Sigmoid colon (tissue), 7 donors: ENCODE measurements around the gene TARBP2. TPM values are rescaled to one million over a fixed set of nuclear protein-coding genes. Genes with fewer than 3 reads are reported as not detected.
"Not testable (repeated sequence)": the region's sequence is repeated elsewhere in the genome, so short reads cannot be mapped to it uniquely, and the experiment has no call there.

Source experiments
- DNase-seq: peaks from one replicate; pipeline ENCODE4 v3.0.0-alpha.2; 2019
- H3K27ac ChIP-seq, 4 donors: fragments of 200-600 bp; sonication (generic); one replicate each; pipeline ENCODE4 v1.5.1; 2016 to 2019; ENCODE audit warnings: mild to moderate bottlenecking in 1 of 4
- H3K27me3 ChIP-seq, 3 donors: fragments of 200-600 bp; sonication (generic); one replicate each; pipeline ENCODE4 v1.5.1; 2019; ENCODE audit warnings: mild to moderate bottlenecking in 1 of 3
- H3K36me3 ChIP-seq, 4 donors: fragments of 200-600 bp; sonication (generic); one replicate each; pipeline ENCODE4 v1.5.1; 2016 to 2019
- H3K4me1 ChIP-seq, 4 donors: fragments of 200-600 bp; sonication (generic); one replicate each; pipeline ENCODE4 v1.5.1; 2017 to 2019
- H3K4me3 ChIP-seq, 4 donors: fragments of 200-600 bp; sonication (generic); one replicate each; pipeline ENCODE4 v1.5.1; 2017 to 2019; ENCODE audit warnings: mild to moderate bottlenecking in 2 of 4, moderate library complexity in 1 of 4
- H3K9me3 ChIP-seq, 4 donors: fragments of 200-600 bp in 3 of 4; sonication (generic) in 3 of 4; one replicate each; pipeline versions ENCODE4 v1.5.1 to v1.6.1; 2013 to 2019
- EP300 ChIP-seq, 4 donors: sonication (generic); formaldehyde crosslinking; IDR thresholded peaks; one replicate each; pipeline ENCODE4 v1.6.1; 2017; ENCODE audit warnings: antibody characterized with exemption in 4 of 4
- POLR2A ChIP-seq, 2 donors: fragments of 450-650 bp; IDR thresholded peaks; one replicate each; pipeline ENCODE4 v1.6.1; 2016; ENCODE audit warnings: antibody characterized with exemption in 2 of 2, mild to moderate bottlenecking in 2 of 2, moderate library complexity in 2 of 2
- POLR2AphosphoS5 ChIP-seq, 4 donors: sonication (generic); formaldehyde crosslinking; IDR thresholded peaks; one replicate each; pipeline ENCODE4 v1.6.1; 2017; ENCODE audit warnings: antibody characterized with exemption in 4 of 4
- WGBS, 2 donors: extraction: QIAGEN DNeasy Blood & Tissue Kit; methylation state at CpG; one replicate each; pipeline ENCODE4 v1.1.7; 2013; 5-methylcytosine and 5-hydroxymethylcytosine counted together
- intact Hi-C: fragments of 100-400 bp; cut with DNase I; formaldehyde crosslinking; loops from one replicate; pipeline ENCODE4 v1.15.1; 2023
- polyA plus RNA-seq, 3 donors: library from polyadenylated mRNA; stranded (reverse); fragments of 200-250 nt; gene quantifications; one replicate each; pipeline ENCODE4 v1.2.3, GENCODE V29; 2013
- total RNA-seq, 4 donors: library from RNA; depleted of rRNA; stranded (reverse); fragments of >200 nt; gene quantifications; one replicate each; pipeline ENCODE4 v1.1.0, GENCODE V29; 2016
- TF ChIP-seq, protein P1 (sequence below), 4 experiments: fragments of 450-650 bp in 3 of 4; fragments of 200-600 bp in 1 of 4; IDR thresholded peaks; one replicate each; pipeline ENCODE4 v1.5.1; 2016 to 2019; ENCODE audit warnings: antibody characterized with exemption in 4 of 4, mild to moderate bottlenecking in 3 of 4, moderate library complexity in 2 of 4
- donor health status: healthy with polysubstance abuse.
- donor health status: Bipolar disorder and iron deficiency.
- donor health status: healthy.

The TARBP2 gene
- total and polyA plus RNA-seq, 7 donors, result 16.1 to 29.9 (median 19.7) TPM

DNA sequence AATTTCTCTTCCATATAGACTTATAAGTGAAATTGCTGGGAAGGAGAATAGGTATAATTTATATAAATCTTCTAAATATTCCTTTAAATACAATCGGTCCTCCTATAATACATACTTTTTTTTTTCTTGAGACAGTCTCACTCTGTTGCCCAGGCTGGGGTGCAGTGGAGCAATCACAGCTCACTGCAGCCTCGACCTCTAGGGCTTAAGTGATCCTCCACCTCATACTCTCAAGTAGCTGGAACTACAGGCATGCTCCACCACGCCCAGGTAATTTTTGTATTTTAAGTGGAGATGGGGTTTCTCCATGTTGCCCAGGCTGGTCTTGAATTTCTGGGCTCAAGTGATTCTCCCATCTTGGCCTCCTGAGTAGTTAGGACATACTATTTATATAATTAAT, 35.9 kb downstream of the TARBP2 start:
- TF ChIP-seq POLR2A (IDR thresholded peaks at IDR 0.05), result no peak
- no peak for TF ChIP-seq POLR2AphosphoS5 (IDR thresholded peaks at IDR 0.05)
- no peak for TF ChIP-seq EP300 (IDR thresholded peaks at IDR 0.05)
- TF ChIP-seq, protein P1, sequence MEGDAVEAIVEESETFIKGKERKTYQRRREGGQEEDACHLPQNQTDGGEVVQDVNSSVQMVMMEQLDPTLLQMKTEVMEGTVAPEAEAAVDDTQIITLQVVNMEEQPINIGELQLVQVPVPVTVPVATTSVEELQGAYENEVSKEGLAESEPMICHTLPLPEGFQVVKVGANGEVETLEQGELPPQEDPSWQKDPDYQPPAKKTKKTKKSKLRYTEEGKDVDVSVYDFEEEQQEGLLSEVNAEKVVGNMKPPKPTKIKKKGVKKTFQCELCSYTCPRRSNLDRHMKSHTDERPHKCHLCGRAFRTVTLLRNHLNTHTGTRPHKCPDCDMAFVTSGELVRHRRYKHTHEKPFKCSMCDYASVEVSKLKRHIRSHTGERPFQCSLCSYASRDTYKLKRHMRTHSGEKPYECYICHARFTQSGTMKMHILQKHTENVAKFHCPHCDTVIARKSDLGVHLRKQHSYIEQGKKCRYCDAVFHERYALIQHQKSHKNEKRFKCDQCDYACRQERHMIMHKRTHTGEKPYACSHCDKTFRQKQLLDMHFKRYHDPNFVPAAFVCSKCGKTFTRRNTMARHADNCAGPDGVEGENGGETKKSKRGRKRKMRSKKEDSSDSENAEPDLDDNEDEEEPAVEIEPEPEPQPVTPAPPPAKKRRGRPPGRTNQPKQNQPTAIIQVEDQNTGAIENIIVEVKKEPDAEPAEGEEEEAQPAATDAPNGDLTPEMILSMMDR (IDR thresholded peaks at IDR 0.05), result no peak
- no peak for DNase-seq
- Histone ChIP-seq H3K36me3 (peaks cover 35 to 90% (median 52%) of the 10 kb centered on the region in 4 donors), H3K27me3 (no peaks in the 10 kb centered on the region), H3K27ac (peak overlapping the region in 1 of 4 donors; percentile 76), H3K9me3 (no peaks in the 10 kb centered on the region), H3K4me3 (no peak overlapping the region), H3K4me1 (peaks cover 0 to 19% (median 11%) of the 10 kb centered on the region in 4 donors)
- 77 to 96% methylated on average over 3 of the region's 3 CpGs for WGBS, 2 donors
- intact Hi-C loops, result no loop called here

DNA sequence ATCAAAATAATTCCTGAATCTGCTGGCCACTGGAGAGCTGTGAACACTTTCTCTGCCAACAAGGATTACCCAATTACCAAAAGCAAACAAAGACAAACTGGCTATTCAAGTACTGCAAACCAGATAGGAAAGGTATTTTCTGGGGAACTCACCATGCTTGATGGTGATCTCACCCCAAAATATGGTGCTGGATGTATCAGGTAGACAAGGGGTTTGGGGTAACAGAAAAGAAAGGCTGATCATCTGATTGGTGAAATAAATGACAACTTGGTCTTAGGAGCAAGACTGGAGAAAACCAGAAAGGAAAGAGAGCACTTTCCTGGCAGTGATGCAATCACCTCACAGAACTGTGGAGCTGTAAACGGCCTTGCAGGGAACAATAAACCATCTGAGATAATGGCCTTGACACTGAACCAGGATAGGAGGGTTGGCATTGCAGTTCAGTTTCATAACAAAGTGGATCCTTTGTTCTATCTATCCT, 37.2 kb downstream of the TARBP2 start:
- H3K4me1 ChIP-seq, result peaks cover 0 to 21% (median 11%) of the 10 kb centered on the region in 4 donors
- intact Hi-C loops, result no loop called here
- no peak overlapping the region for H3K4me3 ChIP-seq
- H3K27ac ChIP-seq, result peak overlapping the region in 3 of 4 donors; percentile 10 to 76 (median 72)
- 1 to 45% methylated on average over 1 of the region's 1 CpG for WGBS, 2 donors
- H3K9me3 ChIP-seq, result no peaks in the 10 kb centered on the region
- DNase-seq, result peak; percentile 73
- TF ChIP-seq POLR2A (IDR thresholded peaks at IDR 0.05) (no peak), EP300 (IDR thresholded peaks at IDR 0.05) (peak in 1 of 4 donors; percentile 47), POLR2AphosphoS5 (IDR thresholded peaks at IDR 0.05) (peak in 3 of 4 donors; percentile 35 to 50 (median 43))
- TF ChIP-seq, protein P1 (IDR thresholded peaks at IDR 0.05), result no peak
- no peaks in the 10 kb centered on the region for H3K27me3 ChIP-seq
- H3K36me3 ChIP-seq, result peaks cover 25 to 89% (median 45%) of the 10 kb centered on the region in 4 donors

DNA sequence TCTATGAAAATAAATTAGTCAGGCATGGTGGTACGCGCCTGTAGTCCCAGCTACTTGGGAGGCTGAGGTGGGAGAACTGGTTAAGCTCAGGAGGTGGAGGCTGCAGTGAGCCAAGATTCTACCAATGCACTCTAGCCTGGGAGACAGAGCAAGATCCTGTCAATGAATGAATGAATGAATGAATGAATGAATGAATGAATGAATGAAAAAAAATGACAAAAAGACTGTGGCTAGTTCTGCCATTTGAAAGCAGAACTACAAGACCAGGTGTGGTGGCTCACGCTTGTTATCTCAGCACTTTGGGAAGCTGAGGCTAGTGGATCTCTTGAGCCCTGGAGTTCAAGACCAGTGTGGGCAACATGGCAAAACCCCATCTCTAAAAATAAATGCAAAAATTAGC, 38.4 kb downstream of the TARBP2 start:
- DNase-seq, result no peak
- no peaks in the 10 kb centered on the region for H3K27me3 ChIP-seq
- WGBS, 2 donors, result 94 to 99% methylated on average over 3 of the region's 3 CpGs
- no peak overlapping the region for H3K4me3 ChIP-seq
- no peaks in the 10 kb centered on the region for H3K9me3 ChIP-seq
- H3K4me1 ChIP-seq, result peaks cover 0 to 32% (median 18%) of the 10 kb centered on the region in 4 donors
- intact Hi-C loops, result no loop called here
- peaks cover 18 to 82% (median 33%) of the 10 kb centered on the region in 4 donors for H3K36me3 ChIP-seq
- TF ChIP-seq POLR2A (IDR thresholded peaks at IDR 0.05), result no peak
- no peak for TF ChIP-seq POLR2AphosphoS5 (IDR thresholded peaks at IDR 0.05)
- TF ChIP-seq, protein P1 (IDR thresholded peaks at IDR 0.05), result no peak
- no peak for TF ChIP-seq EP300 (IDR thresholded peaks at IDR 0.05)
- H3K27ac ChIP-seq, result peak overlapping the region in 2 of 4 donors; percentile 72 to 76

DNA sequence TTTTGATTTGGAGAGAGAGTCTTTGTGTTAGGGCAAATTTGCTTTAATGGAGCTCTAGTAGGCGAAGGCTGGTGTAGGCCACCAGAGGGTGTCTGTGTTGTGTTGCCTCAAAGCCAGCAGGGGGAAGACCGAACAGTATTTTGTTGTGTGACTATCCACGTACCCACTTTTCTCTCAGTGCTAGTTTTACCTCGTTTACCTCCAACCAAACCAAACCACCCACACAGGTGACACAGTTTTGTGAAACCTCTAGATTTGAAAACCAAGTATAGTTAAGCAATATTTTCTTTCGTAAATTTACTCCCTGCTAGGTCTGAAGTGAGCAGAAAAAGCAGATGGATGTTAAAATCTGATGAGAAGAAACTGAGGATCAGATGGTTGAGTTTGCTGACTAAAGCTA, 42.5 kb downstream of the TARBP2 start:
- intact Hi-C loops, result loop anchor here (1.0 to 5.0 kb wide), 3 partner anchors 83 to 204 kb away; partner anchors contain the start of genes ATF7 and ATP5MC2
- peak overlapping the region; percentile 43 to 65 (median 61) for H3K27ac ChIP-seq
- no peak overlapping the region for H3K4me3 ChIP-seq
- TF ChIP-seq POLR2AphosphoS5 (IDR thresholded peaks at IDR 0.05) (peak in 2 of 4 donors; percentile 10 to 22), POLR2A (IDR thresholded peaks at IDR 0.05) (no peak), EP300 (IDR thresholded peaks at IDR 0.05) (no peak)
- TF ChIP-seq, protein P1 (IDR thresholded peaks at IDR 0.05), result peak; percentile 81 to 98 (median 94)
- no peaks in the 10 kb centered on the region for H3K27me3 ChIP-seq
- H3K4me1 ChIP-seq, result peaks cover 0 to 27% (median 14%) of the 10 kb centered on the region in 4 donors
- no peaks in the 10 kb centered on the region for H3K9me3 ChIP-seq
- peaks cover 3 to 64% (median 16%) of the 10 kb centered on the region in 4 donors for H3K36me3 ChIP-seq
- 27 to 28% methylated on average over 5 of the region's 5 CpGs for WGBS, 2 donors
- peak; percentile 80 for DNase-seq

DNA sequence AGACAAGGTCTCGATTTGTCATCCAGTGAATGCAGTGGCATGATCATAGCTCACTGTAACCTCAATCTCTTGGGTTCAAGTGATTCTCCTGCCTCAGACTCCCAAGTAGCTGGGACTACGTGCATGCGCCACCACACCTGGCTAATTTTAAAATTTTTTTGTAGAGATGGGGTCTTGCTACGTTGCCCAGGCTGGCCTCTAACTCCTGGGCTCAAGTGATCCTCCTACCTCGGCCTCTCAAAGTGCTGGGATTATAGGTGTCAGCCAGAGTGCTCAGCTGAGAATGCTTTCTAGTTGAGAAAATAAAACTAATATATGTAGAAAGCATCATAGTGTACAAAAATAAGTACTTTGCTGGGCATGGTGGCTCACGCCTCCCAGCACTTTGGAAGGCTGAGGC, 47.3 kb downstream of the TARBP2 start:
- H3K36me3 ChIP-seq, result peaks cover 0 to 60% (median 19%) of the 10 kb centered on the region in 4 donors
- H3K27ac ChIP-seq, DNase-seq, H3K9me3 ChIP-seq, intact Hi-C loops, H3K4me3 ChIP-seq, H3K27me3 ChIP-seq: not testable (repeated sequence)
- H3K4me1 ChIP-seq, result peaks cover 0 to 28% (median 10%) of the 10 kb centered on the region in 4 donors
- 99% methylated on average over 6 of the region's 6 CpGs for WGBS, 2 donors

DNA sequence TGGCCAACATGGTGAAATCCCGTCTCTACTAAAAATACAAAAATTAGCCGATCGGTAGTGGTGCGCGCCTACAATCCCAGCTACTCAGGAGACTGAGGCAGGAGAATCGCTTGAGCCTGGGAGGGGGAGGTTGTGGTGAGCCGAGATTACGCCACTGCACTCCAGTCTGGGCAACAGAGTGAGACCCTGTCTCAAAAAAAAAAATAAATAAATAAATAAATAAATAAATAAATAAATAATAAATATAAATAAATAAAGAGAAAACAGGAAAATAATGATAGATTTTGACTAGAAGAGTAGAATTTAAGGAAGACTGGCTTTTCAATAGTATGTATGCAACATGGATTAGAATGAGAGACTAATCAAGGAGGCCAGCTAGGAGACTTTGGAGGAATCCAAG, 49.0 kb downstream of the TARBP2 start:
- WGBS, 2 donors, result 98 to 99% methylated on average over 8 of the region's 8 CpGs
- DNase-seq, H3K27ac ChIP-seq, H3K4me3 ChIP-seq, intact Hi-C loops, H3K9me3 ChIP-seq, H3K27me3 ChIP-seq: not testable (repeated sequence)
- H3K36me3 ChIP-seq, result peaks cover 0 to 55% (median 19%) of the 10 kb centered on the region in 4 donors
- H3K4me1 ChIP-seq, result peaks cover 0 to 14% (median 6%) of the 10 kb centered on the region in 4 donors
